ENCODE results near the gene ASB2. TPM values are rescaled to one million over a fixed set of nuclear protein-coding genes. Genes with fewer than 3 reads are reported as not detected.

ASB2 gene
- total and polyA plus RNA-seq, 2 of the 13 experiments (the other 11 are each of a cell fraction or from before 2014, with no cell fraction given): 0.82 to 4.1 TPM

GRCh38 chr14:94021416-94022157, 45.2 kb upstream of the ASB2 start (continued):
- TF ChIP-seq TRAFD1 (CRISPR knock-in tag; IDR thresholded peaks at IDR 0.05; ENCODE audit: borderline replicate concordance) (no peak), HMG20B (CRISPR knock-in tag; conservative IDR thresholded peaks at IDR 0.05) (no peak), ZNF124 (CRISPR knock-in tag; IDR thresholded peaks at IDR 0.05) (no peak), ZNF609 (CRISPR knock-in tag; IDR thresholded peaks at IDR 0.05; ENCODE audit: borderline replicate concordance) (no peak), GPN1 (CRISPR knock-in tag; IDR thresholded peaks at IDR 0.05; ENCODE audit: borderline replicate concordance) (no peak), BCL3 (CRISPR knock-in tag; IDR thresholded peaks at IDR 0.05) (no peak), ZNF263 (CRISPR knock-in tag; IDR thresholded peaks at IDR 0.05) (no peak), RCOR2 (CRISPR knock-in tag; IDR thresholded peaks at IDR 0.05) (no peak), HNF1B (CRISPR knock-in tag; IDR thresholded peaks at IDR 0.05) (no peak), NFAT5 (CRISPR knock-in tag; IDR thresholded peaks at IDR 0.05) (no peak), ZGPAT (CRISPR knock-in tag; IDR thresholded peaks at IDR 0.05) (no peak)
